Glomerular endothelial cell (primary cell): ENCODE measurements around the gene PRKCA. TPM values are rescaled to one million over a fixed set of nuclear protein-coding genes. Genes with fewer than 3 reads are reported as not detected.
"Not testable (repeated sequence)": the region's sequence is repeated elsewhere in the genome, so short reads cannot be mapped to it uniquely, and the experiment has no call there.

Source experiments
- DNase-seq: peaks from one replicate; pipeline ENCODE4 v3.0.0-alpha.2; 2011; ENCODE audit warnings: low read depth, low spot score; ENCODE audit errors: extremely low read depth
- total RNA-seq: library from RNA; depleted of rRNA; stranded (reverse); fragments of >200 nt; gene quantifications from 2 replicates; pipeline ENCODE4 v1.2.3, GENCODE V29; 2015

The PRKCA gene
- total RNA-seq, 1 donor from 2014 or later: 18.4 TPM

GRCh38 chr17:66716236-66717026, 414.0 kb downstream of the PRKCA start:
- no peak for DNase-seq

- DNase-seq: no peak
Observed at GRCh38 chr17:66717641-66718058, 415.2 kb downstream of the PRKCA start.

- no peak for DNase-seq
Observed at GRCh38 chr17:66720027-66720426, 417.6 kb downstream of the PRKCA start.

GRCh38 chr17:66720567-66720966, 418.2 kb downstream of the PRKCA start:
- no peak for DNase-seq

GRCh38 chr17:66722341-66722740, 419.9 kb downstream of the PRKCA start:
- DNase-seq: no peak

GRCh38 chr17:66724581-66725341, 422.3 kb downstream of the PRKCA start:
- no peak for DNase-seq

- DNase-seq: not testable (repeated sequence)
Observed at GRCh38 chr17:66725438-66725837, 423.0 kb downstream of the PRKCA start.

- DNase-seq: no peak
Observed at GRCh38 chr17:66725956-66726355, 423.5 kb downstream of the PRKCA start.

- DNase-seq: no peak
Observed at GRCh38 chr17:66726371-66726770, 424.0 kb downstream of the PRKCA start.

- DNase-seq: no peak
Observed at GRCh38 chr17:66726846-66727245, 424.4 kb downstream of the PRKCA start.

- no peak for DNase-seq
Observed at GRCh38 chr17:66727634-66728570, 425.5 kb downstream of the PRKCA start.

GRCh38 chr17:66730461-66730923, 428.1 kb downstream of the PRKCA start:
- DNase-seq: no peak

- no peak for DNase-seq
Observed at GRCh38 chr17:66733759-66734158, 431.3 kb downstream of the PRKCA start.

- no peak for DNase-seq
Observed at GRCh38 chr17:66734186-66734943, 432.0 kb downstream of the PRKCA start.

- DNase-seq: no peak
Observed at GRCh38 chr17:66737524-66737923, 435.1 kb downstream of the PRKCA start.

GRCh38 chr17:66738301-66738700, 435.9 kb downstream of the PRKCA start:
- DNase-seq: no peak

GRCh38 chr17:66739553-66739952, 437.1 kb downstream of the PRKCA start:
- DNase-seq: no peak

GRCh38 chr17:66740226-66740625, 437.8 kb downstream of the PRKCA start:
- no peak for DNase-seq

GRCh38 chr17:66743511-66743910, 441.1 kb downstream of the PRKCA start:
- DNase-seq: no peak

GRCh38 chr17:66746736-66747135, 444.3 kb downstream of the PRKCA start:
- DNase-seq: no peak
